ENCODE measurements around the gene PACSIN2.
A peak's percentile ranks its signal among the peaks of the same experiment; 100 is the strongest.

The PACSIN2 gene

GRCh38 chr22:42880815-42881214, 134.1 kb downstream of the PACSIN2 start:
- no peak for DNase-seq

- DNase-seq, result no peak
Measured at GRCh38 chr22:42879371-42880021, 135.5 kb downstream of the PACSIN2 start.

GRCh38 chr22:42878561-42879305, 136.2 kb downstream of the PACSIN2 start:
- DNase-seq, result no peak

GRCh38 chr22:42877597-42878340, 137.2 kb downstream of the PACSIN2 start:
- no peak for DNase-seq

- no peak for DNase-seq
Measured at GRCh38 chr22:42877158-42877557, 137.8 kb downstream of the PACSIN2 start.

- no peak for DNase-seq
Measured at GRCh38 chr22:42876041-42876440, 138.9 kb downstream of the PACSIN2 start.

GRCh38 chr22:42874010-42874409, 140.9 kb downstream of the PACSIN2 start:
- DNase-seq, result no peak

- DNase-seq, result no peak
Measured at GRCh38 chr22:42873356-42873755, 141.6 kb downstream of the PACSIN2 start.

GRCh38 chr22:42872821-42873220, 142.1 kb downstream of the PACSIN2 start:
- DNase-seq, result no peak

- DNase-seq, result no peak
Measured at GRCh38 chr22:42871146-42872050, 143.6 kb downstream of the PACSIN2 start.

- DNase-seq, result no peak
Measured at GRCh38 chr22:42869888-42870480, 145.0 kb downstream of the PACSIN2 start.

GRCh38 chr22:42869463-42869862, 145.5 kb downstream of the PACSIN2 start:
- DNase-seq, result no peak

GRCh38 chr22:42868751-42869251, 146.1 kb downstream of the PACSIN2 start:
- no peak for DNase-seq

GRCh38 chr22:42866100-42866499, 148.8 kb downstream of the PACSIN2 start:
- no peak for DNase-seq

GRCh38 chr22:42865536-42865935, 149.4 kb downstream of the PACSIN2 start:
- DNase-seq, result no peak

- DNase-seq, result peak; percentile 82
Measured at GRCh38 chr22:42863349-42863961, 151.5 kb downstream of the PACSIN2 start.

GRCh38 chr22:42862045-42862734, 152.8 kb downstream of the PACSIN2 start:
- peak; percentile 49 for DNase-seq

- DNase-seq, result no peak
Measured at GRCh38 chr22:42860968-42861367, 154.0 kb downstream of the PACSIN2 start.

- DNase-seq, result no peak
Measured at GRCh38 chr22:42857845-42858481, 157.0 kb downstream of the PACSIN2 start.
